ENCODE data around the gene ZGPAT. TPM values are rescaled to one million over a fixed set of nuclear protein-coding genes. Genes with fewer than 3 reads are reported as not detected.

ZGPAT gene
- total and polyA plus RNA-seq, 2 of the 4 experiments (the other 2 are of a cell fraction), result 13.4 to 20.2 TPM

DNA sequence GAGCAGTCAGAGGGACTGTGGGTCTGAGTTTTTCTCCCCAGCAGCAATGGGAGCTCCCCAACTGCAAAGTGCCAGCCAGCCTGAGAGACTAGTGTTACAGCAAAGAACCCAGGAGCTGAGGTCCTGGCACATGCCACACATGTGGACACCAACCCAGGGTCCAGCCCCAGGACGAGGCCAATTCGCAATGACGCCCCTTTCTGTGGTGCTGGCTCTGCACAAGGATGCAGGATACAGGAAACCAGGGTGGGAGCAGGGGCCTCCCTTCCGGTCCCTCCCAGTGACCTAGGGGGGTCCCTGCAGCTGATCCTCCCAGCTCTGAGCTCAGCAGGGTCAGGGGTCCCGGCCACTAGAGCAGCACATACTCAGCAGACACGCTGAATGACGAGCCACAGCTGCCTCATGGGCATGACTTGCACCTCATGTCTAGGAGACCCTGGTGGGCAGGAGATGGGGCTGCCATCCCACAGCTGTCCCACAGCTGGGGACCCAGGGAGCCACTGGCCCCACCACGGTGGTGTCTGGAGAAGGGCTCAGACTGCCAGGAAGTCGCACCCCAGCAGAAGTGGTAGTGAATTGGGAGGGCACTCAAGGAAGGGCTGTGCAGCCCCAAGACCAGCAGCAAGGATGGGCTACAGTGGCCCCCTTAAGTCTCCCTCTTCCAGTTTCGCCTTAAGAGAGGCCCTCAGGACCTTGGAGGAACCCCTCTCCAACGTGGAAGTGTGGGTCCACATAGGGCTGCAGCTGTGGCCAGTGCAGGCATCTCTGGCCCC is 3.7 kb upstream of the ZGPAT start:
- no peak overlapping the region for H3K27ac ChIP-seq (ENCODE audit: insufficient read depth, low read length)
- in situ Hi-C loops (cut with MboI; ENCODE audit: low sequenced_read_pairs) (loop anchor here (10.0 kb wide), 1 partner anchor 161 kb away; the partner anchor contains the start of genes ABHD16B and TPD52L2), intact Hi-C loops (cut with micrococcal nuclease) (no loop called here), dilution Hi-C loops (cut with HindIII; ENCODE audit: low sequenced_read_pairs, unreplicated experiment) (no loop called here)
- no peak overlapping the region for H2BK20ac ChIP-seq (ENCODE audit: low read depth, low read length)
- H2BK120ac ChIP-seq (ENCODE audit: low read depth, low read length), result no peak overlapping the region
- H4K5ac ChIP-seq (ENCODE audit: low read depth, low read length), result no peak overlapping the region
- H4K8ac ChIP-seq (ENCODE audit: low read depth in 2 of 2, low read length in 2 of 2), result no peak overlapping the region
- CTCF ChIA-PET, result no interaction called here
- H3K23ac ChIP-seq (ENCODE audit: low read depth, low read length), result no peak overlapping the region
- H3K9me3 ChIP-seq (ENCODE audit: control insufficient read depth, insufficient read depth, low read length), result no peaks in the 10 kb centered on the region
- H3K56ac ChIP-seq (ENCODE audit: extremely low read depth, insufficient read depth, low read length), result no peak overlapping the region
- no peak overlapping the region for H3K4ac ChIP-seq (ENCODE audit: low read depth, low read length)
- no peak overlapping the region for H3K14ac ChIP-seq (replicated peaks; ENCODE audit: low read depth, low read length)
- H3K4me1 ChIP-seq (ENCODE audit: control insufficient read depth, insufficient read depth, low read length), result peaks cover 18% of the 10 kb centered on the region
- no TSS peak for BruUV-seq (replicated peaks)
- H2BK15ac ChIP-seq (ENCODE audit: low read depth, low read length), result no peak overlapping the region
- no peak overlapping the region for H3K9ac ChIP-seq (ENCODE audit: low read depth, low read length)
- peaks cover 29% of the 10 kb centered on the region for H3K36me3 ChIP-seq (ENCODE audit: control insufficient read depth, insufficient read depth, low read length)
- DNase-seq (no peak), ATAC-seq (ENCODE audit: low read depth) (no peak)
- TF ChIP-seq RCOR1 (IDR thresholded peaks at IDR 0.05; ENCODE audit: insufficient replicate concordance, low read length) (no peak), FOS (IDR thresholded peaks at IDR 0.05; ENCODE audit: low read depth, low read length) (no peak), POLR2A (IDR thresholded peaks at IDR 0.05; ENCODE audit: low read depth, low read length) (no peak), MAFK (IDR thresholded peaks at IDR 0.05; ENCODE audit: low read depth, low read length) (no peak), CHD1 (IDR thresholded peaks at IDR 0.05; ENCODE audit: low read depth, low read length) (no peak), USF2 (IDR thresholded peaks at IDR 0.05; ENCODE audit: low read depth, low read length) (no peak), SMC3 (IDR thresholded peaks at IDR 0.05; ENCODE audit: low read depth, low read length) (no peak), RAD21 (IDR thresholded peaks at IDR 0.05; ENCODE audit: low read length) (no peak)
- H3K18ac ChIP-seq (ENCODE audit: low read depth, low read length), result no peak overlapping the region
- no peak overlapping the region for H2AK9ac ChIP-seq (replicated peaks; ENCODE audit: low read depth, low read length, poor library complexity)
- H3K4me2 ChIP-seq (ENCODE audit: low read depth, low read length), result no peak overlapping the region
- no peaks in the 10 kb centered on the region for H3K9me1 ChIP-seq (ENCODE audit: insufficient read depth, low read length)
- 86% methylated on average over 8 of the region's 11 CpGs; no CpG with 5 or more reads in 1 of the 2 experiments for WGBS, 2 experiments (ENCODE audit: extremely low coverage in 2 of 2, insufficient read length in 1 of 2)
- POLR2A ChIA-PET (ENCODE audit: unreplicated experiment), result no interaction called here
- no peak overlapping the region for H3K4me3 ChIP-seq (ENCODE audit: insufficient read depth, low read depth, low read length)
- peaks cover 20 to 82% of the 10 kb centered on the region in 2 experiments for H3K79me1 ChIP-seq (ENCODE audit: low read depth in 1 of 2, low read length in 2 of 2)
- no peak overlapping the region for H2AK5ac ChIP-seq (ENCODE audit: low read depth, low read length)
- H4K20me1 ChIP-seq (ENCODE audit: insufficient read depth, low read length), result no peaks in the 10 kb centered on the region
- no peak overlapping the region for H2BK5ac ChIP-seq (ENCODE audit: low read depth, low read length, poor library complexity, severe bottlenecking)
- H3K27me3 ChIP-seq (ENCODE audit: control insufficient read depth, insufficient read depth, low read length), result no peaks in the 10 kb centered on the region
- no peak overlapping the region for H2AFZ ChIP-seq (replicated peaks; ENCODE audit: low read length, poor library complexity)
- no peak overlapping the region for H4K91ac ChIP-seq (ENCODE audit: insufficient read depth, low read depth, low read length)

Measured in IMR-90 (cell line).